SHP77 treated with DMSO at 0.1 percent for 48 hours (cell line): Measurements from ENCODE around the gene CEP250.
"Not testable (repeated sequence)": the region's sequence is repeated elsewhere in the genome, so short reads cannot be mapped to it uniquely, and the experiment has no call there.

Source experiments
- DNase-seq: peaks from one replicate; lab custom pipeline; 2025; lab: John Stamatoyannopoulos, UW

Gene CEP250

GRCh38 chr20:35454881-35455609, at the start of gene CEP250:
CEP250 (plus strand) TSS chr20:35455598; CDS start chr20:35462368, 6,770 bp downstream.
- peak; percentile 92 for DNase-seq

GRCh38 chr20:35405775-35406174, 49.6 kb upstream of the CEP250 start:
- no peak for DNase-seq

- no peak for DNase-seq
Observed at GRCh38 chr20:35408270-35408669, 47.1 kb upstream of the CEP250 start.

GRCh38 chr20:35409542-35409941, 45.9 kb upstream of the CEP250 start:
- DNase-seq = no peak

- no peak for DNase-seq
Observed at GRCh38 chr20:35410613-35411012, 44.8 kb upstream of the CEP250 start.

- no peak for DNase-seq
Observed at GRCh38 chr20:35421322-35421721, 34.1 kb upstream of the CEP250 start.

GRCh38 chr20:35431621-35432429, 23.6 kb upstream of the CEP250 start:
- DNase-seq = no peak

- DNase-seq = no peak
Observed at GRCh38 chr20:35432430-35432735, 23.0 kb upstream of the CEP250 start.

- no peak for DNase-seq
Observed at GRCh38 chr20:35433337-35433736, 22.1 kb upstream of the CEP250 start.

- no peak for DNase-seq
Observed at GRCh38 chr20:35434085-35435005, 21.1 kb upstream of the CEP250 start.

GRCh38 chr20:35436177-35436573, 19.2 kb upstream of the CEP250 start:
- DNase-seq = no peak

- no peak for DNase-seq
Observed at GRCh38 chr20:35437599-35437998, 17.8 kb upstream of the CEP250 start.

- no peak for DNase-seq
Observed at GRCh38 chr20:35443003-35443402, 12.4 kb upstream of the CEP250 start.

GRCh38 chr20:35444226-35444625, 11.2 kb upstream of the CEP250 start:
- no peak for DNase-seq

GRCh38 chr20:35446356-35447078, 8.9 kb upstream of the CEP250 start:
- DNase-seq = no peak

- DNase-seq = peak; percentile 84
Observed at GRCh38 chr20:35447082-35447789, 8.2 kb upstream of the CEP250 start.

- DNase-seq = no peak
Observed at GRCh38 chr20:35448788-35449373, 6.5 kb upstream of the CEP250 start.

- DNase-seq = not testable (repeated sequence)
Observed at GRCh38 chr20:35449855-35450254, 5.5 kb upstream of the CEP250 start.

- DNase-seq = no peak
Observed at GRCh38 chr20:35451295-35451694, 4.1 kb upstream of the CEP250 start.

- DNase-seq = no peak
Observed at GRCh38 chr20:35453647-35454046, 1.8 kb upstream of the CEP250 start.

GRCh38 chr20:35456700-35457099, 1.3 kb downstream of the CEP250 start:
- not testable (repeated sequence) for DNase-seq
